ENCODE results near the gene FAM186B. TPM values are rescaled to one million over a fixed set of nuclear protein-coding genes. Genes with fewer than 3 reads are reported as not detected.

Gene FAM186B
- total and polyA plus RNA-seq, 2 experiments from 2014 or later = 0.21 to 0.38 TPM

GRCh38 chr12:49623142-49623904, 17.9 kb upstream of the FAM186B start, which contains the start of gene PRPF40B:
Gene PRPF40B (plus strand): TSS chr12:49623561. CDS start chr12:49623591, 30 bp downstream.
- Mint-ChIP-seq H3K4me1 (peaks cover 38% of the 10 kb centered on the region), H3K9me3 (no peaks in the 10 kb centered on the region), H3K27me3 (ENCODE audit: insufficient read depth, low read depth, poor library complexity) (peaks cover 15% of the 10 kb centered on the region), H3K36me3 (ENCODE audit: low read depth) (peaks cover 3% of the 10 kb centered on the region; the same call in 1 of the 3 replicates), H3K4me3 (peak within 1 kb of the TSS; percentile 85), H3K27ac (peak within 1 kb of the TSS; percentile 82)
- Histone ChIP-seq H3K4me1 (ENCODE audit: insufficient read depth) (peaks cover 31% of the 10 kb centered on the region), H3K27me3 (ENCODE audit: insufficient read depth) (peaks cover 15% of the 10 kb centered on the region; the same call in 1 of the 2 replicates), H3K79me2 (replicated peaks; ENCODE audit: insufficient read depth) (no peaks in the 10 kb centered on the region), H3K4me2 (peak within 1 kb of the TSS; percentile 97), H3K27ac (ENCODE audit: low read depth) (peak within 1 kb of the TSS; percentile 97), H4K20me1 (replicated peaks; ENCODE audit: insufficient read depth) (no peaks in the 10 kb centered on the region), H3K36me3 (ENCODE audit: insufficient read depth) (no peaks in the 10 kb centered on the region), H2AFZ (peak within 1 kb of the TSS; percentile 98), H3F3A (replicated peaks; ENCODE audit: low read depth) (peaks cover 12% of the 10 kb centered on the region), H3K4me3 (peak within 1 kb of the TSS; percentile 87), H3K9me2 (ENCODE audit: insufficient read depth) (no peaks in the 10 kb centered on the region)
- no peak for TF ChIP-seq ZNF462 (CRISPR knock-in tag; IDR thresholded peaks at IDR 0.05)
- 0 out of 2 replicates have a peak, but pooled peaks have one; percentile 23 for TF ChIP-seq ETS1 (IDR thresholded peaks at IDR 0.05)
- TF ChIP-seq ZNF331 (CRISPR knock-in tag; IDR thresholded peaks at IDR 0.05; ENCODE audit: low read depth) = no peak
- TF ChIP-seq REST (IDR thresholded peaks at IDR 0.05; ENCODE audit: unreplicated experiment) = no peak
- TF ChIP-seq CREB1 (CRISPR knock-in tag; IDR thresholded peaks at IDR 0.05; ENCODE audit: low read depth) = peak; percentile 29; the same call in 1 of the 2 replicates
- TF ChIP-seq NANOG (IDR thresholded peaks at IDR 0.05; ENCODE audit: borderline replicate concordance) = no peak
- no peak for TF ChIP-seq EZH2 (IDR thresholded peaks at IDR 0.05; ENCODE audit: low read depth, unreplicated experiment)
- peak; percentile 38 to 75 for TF ChIP-seq CTCF (conservative IDR thresholded peaks at IDR 0.05; ENCODE audit: low read depth in 2 of 2)
- TF ChIP-seq STAT1 (IDR thresholded peaks at IDR 0.05; ENCODE audit: unreplicated experiment) = no peak
- TF ChIP-seq EZH2phosphoT487 (IDR thresholded peaks at IDR 0.05; ENCODE audit: unreplicated experiment) = no peak
- no peak for TF ChIP-seq ZNF114 (CRISPR knock-in tag; IDR thresholded peaks at IDR 0.05)
- no peak for TF ChIP-seq JUNB (IDR thresholded peaks at IDR 0.05; ENCODE audit: unreplicated experiment)
- TF ChIP-seq POLR2AphosphoS5 (IDR thresholded peaks at IDR 0.05; ENCODE audit: low read depth) = peak; percentile 95
- ATAC-seq = peak; percentile 85
- peak; percentile 90 for DNase-seq (ENCODE audit: low spot score)

Data from GM23338 (cell line).